ENCODE data around the gene RNASE8. TPM values are rescaled to one million over a fixed set of nuclear protein-coding genes. Genes with fewer than 3 reads are reported as not detected.
A peak's percentile ranks its signal among the peaks of the same experiment; 100 is the strongest.
"Not testable (repeated sequence)": the region's sequence is repeated elsewhere in the genome, so short reads cannot be mapped to it uniquely, and the experiment has no call there.

The RNASE8 gene
- total RNA-seq, 1 donor from 2014 or later = not detected

- no peak for ATAC-seq
Measured at GRCh38 chr14:21026274-21026987, 31.2 kb upstream of the RNASE8 start.

DNA sequence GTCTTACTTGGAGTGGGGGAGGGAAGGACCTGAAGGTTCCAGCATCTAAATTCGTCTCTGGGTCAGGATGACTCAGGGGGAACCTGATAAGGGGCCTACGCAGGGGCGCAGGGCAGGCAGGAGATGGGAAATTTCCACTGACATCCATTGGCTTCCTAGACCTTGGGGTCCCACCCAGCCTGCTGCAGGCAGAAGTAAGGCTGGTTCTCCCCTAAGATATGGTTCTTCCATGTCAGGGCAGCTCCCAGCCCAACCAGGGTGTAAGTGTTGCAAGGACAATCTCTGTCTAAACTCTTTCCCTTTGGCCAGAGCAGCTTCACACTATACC, 30.7 kb upstream of the RNASE8 start:
- ATAC-seq (no peak), DNase-seq (ENCODE audit: missing footprints) (no peak)
- intact Hi-C loops (cut with DNase I) = loop anchor here (2.0 kb wide), 1 partner anchor 44 kb away; the partner anchor contains the start of gene ARHGEF40

More at GRCh38 chr14:21026274-21026987, 31.2 kb upstream of the RNASE8 start:
- intact Hi-C loops (cut with DNase I) = loop anchor here (2.0 kb wide), 1 partner anchor 44 kb away; the partner anchor contains the start of gene ARHGEF40
- no peak for DNase-seq (ENCODE audit: missing footprints)

DNA sequence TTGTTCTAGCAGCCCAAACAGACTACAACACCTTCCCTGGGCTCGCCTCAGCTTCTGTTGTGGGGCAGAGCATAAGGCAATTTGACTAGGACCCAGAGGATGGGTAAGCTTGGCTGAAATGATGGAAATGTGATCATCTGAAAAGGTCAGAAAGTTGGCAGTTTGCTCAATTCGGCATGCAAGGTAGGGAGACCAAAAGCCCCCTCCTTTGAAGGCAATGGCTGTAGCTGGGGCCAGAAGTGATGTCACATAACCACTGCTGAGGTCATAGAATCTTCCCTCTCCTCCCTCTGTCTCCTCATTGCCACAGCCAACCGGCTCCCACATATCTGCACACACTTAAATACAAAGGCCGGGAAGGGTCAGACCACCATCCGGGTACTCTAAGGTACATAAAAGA, 27.7 kb upstream of the RNASE8 start, which contains the start of gene TPPP2:
Gene TPPP2 (plus strand): TSS at position 301 of the 400 bp plus-strand sequence. CDS start 365 bp downstream, outside the sequence.
- ATAC-seq (no peak), DNase-seq (ENCODE audit: missing footprints) (no peak)
- intact Hi-C loops (cut with DNase I) = no loop called here

GRCh38 chr14:21030531-21030930, 27.1 kb upstream of the RNASE8 start:
- DNase-seq (ENCODE audit: missing footprints) = no peak
- no peak for ATAC-seq
- intact Hi-C loops (cut with DNase I) = no loop called here

- no peak for ATAC-seq
- no peak for DNase-seq (ENCODE audit: missing footprints)
- intact Hi-C loops (cut with DNase I) = no loop called here
Measured at GRCh38 chr14:21032326-21033132, 25.1 kb upstream of the RNASE8 start.

GRCh38 chr14:21033133-21033698, 24.4 kb upstream of the RNASE8 start:
- DNase-seq (ENCODE audit: missing footprints) (no peak), ATAC-seq (no peak)
- intact Hi-C loops (cut with DNase I) = no loop called here

DNA sequence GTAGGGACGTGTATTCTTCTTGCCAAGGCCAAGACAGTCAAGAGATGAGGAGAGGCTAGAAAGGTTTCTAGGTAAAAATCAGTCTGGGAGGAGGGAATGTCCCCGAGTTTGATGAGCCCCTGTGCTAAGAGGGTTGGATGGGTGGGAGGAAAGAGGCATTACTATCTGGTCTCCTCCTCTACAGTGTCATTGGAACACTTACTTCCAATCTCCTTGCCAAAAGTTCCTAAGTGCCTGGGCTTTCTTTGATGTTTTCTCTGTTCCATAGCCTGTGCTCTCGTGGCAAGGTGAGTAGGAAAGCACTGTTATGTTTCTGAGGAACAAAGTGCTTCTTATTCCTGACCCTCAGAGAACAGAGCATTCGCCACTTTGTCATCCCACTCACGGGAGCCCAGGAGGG, 22.9 kb upstream of the RNASE8 start, which contains the start of gene RNASE13:
Gene RNASE13 (minus strand): TSS at position 101 of the 400 bp plus-strand sequence. CDS start 519 bp downstream, outside the sequence.
- no peak for DNase-seq (ENCODE audit: missing footprints)
- ATAC-seq = no peak
- intact Hi-C loops (cut with DNase I) = no loop called here

DNA sequence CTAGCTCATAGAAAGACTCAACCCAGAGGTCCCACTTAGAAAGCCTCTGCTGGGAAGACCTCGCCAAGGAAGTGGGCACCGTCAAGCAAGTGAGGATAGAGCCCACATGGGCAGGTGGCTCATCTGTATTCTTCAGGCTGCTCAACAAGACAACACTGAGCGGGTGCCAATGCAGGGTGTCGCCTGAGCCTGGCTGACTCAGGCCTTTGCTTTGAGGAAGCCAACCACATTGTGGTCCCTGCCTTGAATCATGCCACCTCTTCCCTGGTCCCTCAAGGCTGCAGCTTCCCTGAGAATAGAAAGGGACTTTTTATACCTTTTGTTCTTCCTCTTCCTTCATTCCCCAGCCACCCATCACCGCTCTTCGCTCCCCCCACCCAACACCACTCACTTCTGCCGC, 20.9 kb upstream of the RNASE8 start:
- ATAC-seq (no peak), DNase-seq (ENCODE audit: missing footprints) (no peak)
- intact Hi-C loops (cut with DNase I) = no loop called here

- DNase-seq (ENCODE audit: missing footprints) (no peak), ATAC-seq (no peak)
- intact Hi-C loops (cut with DNase I) = no loop called here
Measured at GRCh38 chr14:21037156-21037555, 20.5 kb upstream of the RNASE8 start.

DNA sequence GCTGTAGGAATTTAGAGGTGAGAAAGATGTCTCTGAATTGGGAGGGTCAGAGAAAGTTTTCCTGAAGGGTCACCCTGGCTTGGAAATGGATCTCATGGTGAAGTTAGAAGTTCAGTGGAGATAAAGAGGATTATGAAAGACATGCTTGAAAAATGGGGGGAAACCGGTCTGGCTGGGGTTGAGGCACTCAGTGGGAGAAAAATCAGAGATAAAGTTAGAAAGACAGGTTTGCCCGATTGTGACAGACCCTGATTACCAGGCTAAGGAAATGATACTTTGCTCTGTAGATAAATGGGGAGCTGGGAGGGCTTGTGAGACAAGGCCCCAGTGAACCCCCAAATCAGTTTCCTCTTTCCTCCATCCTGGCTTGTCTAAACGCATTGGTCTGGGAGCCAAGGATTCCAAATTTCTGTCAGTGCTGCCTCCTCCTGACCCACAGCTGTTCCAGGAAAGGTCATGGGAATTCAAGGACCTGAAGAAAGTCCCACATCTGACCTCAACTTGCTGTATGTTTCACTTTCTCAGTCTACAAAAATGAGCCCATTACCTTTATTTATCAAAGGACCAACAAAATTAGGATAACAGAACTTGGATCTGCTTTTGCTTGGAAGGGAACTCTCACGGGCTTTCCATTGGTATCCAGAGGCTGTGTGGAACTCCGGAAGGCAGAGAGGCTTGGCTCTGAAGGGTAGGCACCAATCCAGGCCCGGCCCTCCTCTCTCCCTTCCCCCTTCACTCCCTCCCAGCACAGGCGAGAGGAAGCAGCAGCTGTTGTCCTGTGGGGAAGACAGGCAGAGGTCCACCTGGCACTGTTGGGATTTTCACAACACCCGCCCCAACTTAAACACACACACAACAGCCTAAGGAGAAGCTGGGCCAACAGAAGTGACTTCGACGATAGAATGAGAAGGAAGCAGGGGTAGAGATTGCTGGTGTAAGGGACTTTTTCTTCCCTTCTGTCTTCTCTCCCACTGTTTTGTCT, 18.9 kb upstream of the RNASE8 start:
- intact Hi-C loops (cut with DNase I) = loop anchor here (1.0 kb wide), 1 partner anchor 13 kb away; the partner anchor contains the start of gene NDRG2
- ATAC-seq (peak; percentile 97), DNase-seq (ENCODE audit: missing footprints) (peak; percentile 91)

GRCh38 chr14:21039585-21040369, 17.8 kb upstream of the RNASE8 start:
- DNase-seq (ENCODE audit: missing footprints) (no peak), ATAC-seq (peak; percentile 73)
- intact Hi-C loops (cut with DNase I) = loop anchor here (1.0 to 5.0 kb wide), 5 partner anchors 14 to 357 kb away; partner anchors contain the start of genes NDRG2 and RNASE4

- ATAC-seq (no peak), DNase-seq (ENCODE audit: missing footprints) (no peak)
- intact Hi-C loops (cut with DNase I) = loop anchor here (1.0 to 5.0 kb wide), 4 partner anchors 26 to 358 kb away; partner anchors contain the start of gene RNASE4
Measured at GRCh38 chr14:21040370-21040925, 17.2 kb upstream of the RNASE8 start.

- intact Hi-C loops (cut with DNase I) = loop anchor here (1.0 to 5.0 kb wide), 4 partner anchors 27 to 359 kb away; partner anchors contain the start of gene RNASE4
- DNase-seq (ENCODE audit: missing footprints); ATAC-seq: not testable (repeated sequence)
Measured at GRCh38 chr14:21040941-21041340, 16.7 kb upstream of the RNASE8 start.

GRCh38 chr14:21041676-21042433, 15.8 kb upstream of the RNASE8 start, which contains the start of gene RNASE7:
TSS of gene RNASE7 (plus strand) at chr14:21042362. CDS start at chr14:21042993, 631 bp downstream.
- ATAC-seq = no peak
- no peak for DNase-seq (ENCODE audit: missing footprints)
- intact Hi-C loops (cut with DNase I) = loop anchor here (2.0 to 5.0 kb wide), 2 partner anchors 61 to 360 kb away; partner anchors contain the start of gene RNASE4

DNA sequence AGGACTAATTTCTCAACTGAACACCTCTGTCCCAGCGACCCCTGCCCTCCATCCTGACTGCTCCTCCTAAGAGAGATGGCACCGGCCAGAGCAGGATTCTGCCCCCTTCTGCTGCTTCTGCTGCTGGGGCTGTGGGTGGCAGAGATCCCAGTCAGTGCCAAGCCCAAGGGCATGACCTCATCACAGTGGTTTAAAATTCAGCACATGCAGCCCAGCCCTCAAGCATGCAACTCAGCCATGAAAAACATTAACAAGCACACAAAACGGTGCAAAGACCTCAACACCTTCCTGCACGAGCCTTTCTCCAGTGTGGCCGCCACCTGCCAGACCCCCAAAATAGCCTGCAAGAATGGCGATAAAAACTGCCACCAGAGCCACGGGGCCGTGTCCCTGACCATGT, 14.7 kb upstream of the RNASE8 start:
- ATAC-seq (no peak), DNase-seq (ENCODE audit: missing footprints) (no peak)
- intact Hi-C loops (cut with DNase I) = loop anchor here (5.0 kb wide), 1 partner anchor 361 kb away; the partner anchor contains the start of gene RNASE4
